HG02981 (cell line): ENCODE measurements around the gene DEPP1.

Experiments used
- ATAC-seq: cut with Tn5 transposase; IDR thresholded peaks from one replicate; pipeline ENCODE4 v1.9.1; 2021; ENCODE audit warnings: mild to moderate bottlenecking, moderate library complexity; ENCODE audit not compliant: unreplicated experiment

The DEPP1 gene

DNA sequence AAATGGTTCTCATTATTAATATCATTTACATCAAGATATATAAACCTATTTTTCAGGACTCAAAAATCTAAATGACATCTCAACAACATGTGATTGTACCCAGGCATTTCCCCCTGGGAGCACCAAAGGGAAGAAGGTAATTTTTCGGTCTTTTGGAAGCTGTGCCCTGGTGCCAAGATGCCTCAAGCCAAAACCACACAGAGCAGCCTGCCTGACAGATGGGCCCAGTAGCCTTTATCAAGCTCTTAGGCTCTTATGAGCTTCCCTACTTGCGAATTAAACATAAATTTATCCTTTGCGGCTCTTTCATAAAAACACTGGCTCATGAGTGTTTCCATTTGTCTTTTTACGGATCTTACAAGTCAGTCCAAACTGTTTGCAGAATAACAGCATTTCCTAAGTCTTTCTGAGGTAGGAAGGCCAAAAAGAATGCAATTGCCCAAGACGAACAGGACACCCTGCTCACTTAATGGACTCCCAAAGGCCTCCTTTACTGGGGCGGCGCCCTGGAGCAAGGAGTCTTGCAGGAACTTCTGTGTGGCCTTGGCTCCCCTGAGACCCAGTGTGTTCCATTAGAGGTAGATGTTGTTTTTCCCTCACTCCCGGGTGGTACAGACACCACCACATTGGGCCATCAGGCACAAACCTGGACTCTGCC lies 23.1 kb downstream of the DEPP1 start:
- ATAC-seq: no peak

DNA sequence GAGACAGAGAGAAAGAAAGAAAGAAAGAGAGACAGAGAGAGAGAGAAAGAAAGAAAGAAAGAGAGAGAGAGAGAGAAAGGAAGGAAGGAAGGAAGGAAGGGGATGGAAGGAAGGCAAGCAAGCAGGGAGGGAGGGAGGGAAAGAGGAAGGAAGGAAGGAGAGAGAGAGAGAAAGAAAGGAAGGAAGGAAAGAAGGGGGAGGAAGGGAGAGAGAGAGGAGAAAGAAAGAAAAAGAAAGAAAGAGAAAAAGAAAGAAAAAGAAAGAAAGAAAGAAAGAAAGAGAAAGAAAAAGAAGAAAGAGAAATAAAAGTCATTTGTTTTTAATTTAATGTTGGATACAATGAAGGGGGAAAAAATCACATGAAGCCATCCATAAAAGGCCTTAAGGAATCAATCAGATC lies 23.6 kb downstream of the DEPP1 start:
- ATAC-seq: no peak

DNA sequence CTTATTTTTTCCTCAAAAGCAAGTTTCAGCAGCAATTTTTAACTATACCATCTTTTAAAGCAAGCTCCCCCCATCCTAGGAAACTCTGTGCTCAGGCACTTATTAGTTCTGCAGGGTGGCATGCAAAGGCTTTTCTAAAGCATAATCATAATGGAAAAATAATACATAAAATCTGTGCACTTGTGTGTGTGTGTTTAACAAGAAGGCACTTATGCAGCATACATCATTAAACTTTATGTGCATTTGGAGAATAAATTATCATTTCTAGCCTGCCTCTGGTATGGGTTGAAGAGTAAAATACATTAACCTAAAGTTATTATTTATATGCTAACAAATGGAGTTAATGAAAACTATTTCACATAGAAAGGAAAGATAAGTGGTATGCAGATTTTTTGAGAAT lies 24.6 kb downstream of the DEPP1 start:
- no peak for ATAC-seq

DNA sequence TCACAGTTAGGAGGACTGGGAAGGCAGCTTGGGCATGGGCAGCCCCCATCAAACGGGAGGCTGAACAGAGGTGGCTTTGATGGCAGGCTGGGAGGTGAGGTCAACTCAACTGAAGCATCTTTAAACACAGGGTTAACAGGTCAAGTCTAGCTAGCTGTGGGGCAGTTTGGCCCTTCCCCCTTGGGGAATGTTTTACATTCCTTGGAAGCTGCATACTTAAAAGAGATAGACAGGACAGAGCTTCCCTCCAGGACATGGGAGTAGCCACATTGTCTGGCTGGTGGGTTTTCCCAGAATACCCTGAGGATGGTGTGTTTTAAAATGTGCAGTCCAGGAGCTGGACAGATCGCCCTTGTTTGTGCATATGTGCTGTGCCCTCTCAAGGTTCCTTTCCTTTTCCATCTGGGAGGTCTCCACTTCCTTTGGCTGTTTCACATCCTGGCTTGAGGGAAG lies 25.8 kb downstream of the DEPP1 start:
- no peak for ATAC-seq

DNA sequence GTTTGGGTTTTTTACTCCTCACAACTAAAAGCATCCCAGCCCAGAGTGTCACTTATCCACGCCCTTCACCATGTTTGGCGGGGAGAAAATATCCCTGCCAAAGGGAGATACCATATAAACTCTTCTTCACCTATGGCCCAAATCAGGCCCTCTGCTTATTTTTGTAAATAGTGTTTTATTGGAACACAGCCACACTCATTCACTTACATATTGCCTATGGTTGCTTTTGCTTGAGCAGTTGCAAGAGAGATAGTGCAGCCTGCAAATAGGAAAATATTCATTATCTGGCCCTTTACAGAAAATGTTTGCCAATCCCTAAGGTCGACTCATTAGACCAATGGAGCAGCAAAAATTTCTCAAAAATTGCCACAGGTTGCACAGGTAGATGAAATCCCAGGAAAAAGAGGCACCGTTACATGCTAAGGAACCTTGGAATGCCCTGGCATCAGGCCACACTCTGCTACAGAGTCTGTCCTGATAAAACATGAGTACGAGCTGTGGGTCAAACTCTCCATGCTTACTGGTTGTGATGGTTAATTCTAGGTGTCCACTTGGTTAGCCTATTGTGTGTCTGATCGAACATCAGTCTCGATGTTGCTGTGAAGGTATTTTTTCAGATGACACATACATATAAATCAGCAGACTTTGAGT lies 26.9 kb downstream of the DEPP1 start:
- no peak for ATAC-seq

DNA sequence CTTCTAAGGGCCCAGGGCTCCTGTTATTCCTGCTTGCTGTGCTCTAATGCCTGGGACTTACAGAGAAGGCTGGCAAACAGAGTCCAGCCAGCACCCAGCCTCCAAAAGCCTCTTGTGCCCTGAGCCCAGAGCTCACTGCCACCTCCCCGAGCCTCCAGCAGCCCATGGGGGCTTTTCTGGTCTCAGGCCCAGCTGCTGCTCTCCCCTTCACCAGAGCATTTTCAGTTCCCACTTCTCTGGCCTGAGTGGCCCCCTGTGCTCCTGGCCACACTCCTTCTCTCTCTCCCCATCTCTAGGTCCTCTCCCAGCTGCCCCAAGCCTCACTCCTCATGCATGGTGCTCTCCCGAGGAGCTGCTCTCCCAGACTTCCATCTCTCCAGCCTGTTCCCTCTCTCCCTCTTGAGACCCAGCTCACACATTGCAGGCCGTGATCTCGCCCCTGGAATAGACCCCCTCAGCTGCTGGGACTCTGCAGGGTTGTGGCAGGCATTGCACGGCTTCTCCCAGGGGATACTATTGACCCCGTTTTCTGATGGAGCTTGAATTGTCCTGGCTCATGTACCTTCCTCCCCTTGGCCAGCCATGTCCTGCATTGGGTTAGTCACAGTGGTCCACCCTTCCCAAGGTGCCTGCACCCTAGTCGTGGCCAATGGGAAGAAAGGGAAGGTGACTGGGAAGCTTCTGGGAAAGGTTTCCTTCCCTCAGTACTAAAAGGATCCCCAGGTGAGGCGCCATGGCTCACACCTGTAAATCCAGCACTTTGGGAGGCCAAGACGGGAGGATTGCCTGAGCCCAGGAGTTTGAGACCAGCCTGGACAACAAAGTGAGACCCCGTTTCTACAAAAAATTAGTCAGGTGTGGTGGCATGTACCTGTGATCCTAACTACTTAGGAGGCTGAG lies 28.0 kb downstream of the DEPP1 start:
- ATAC-seq: no peak

DNA sequence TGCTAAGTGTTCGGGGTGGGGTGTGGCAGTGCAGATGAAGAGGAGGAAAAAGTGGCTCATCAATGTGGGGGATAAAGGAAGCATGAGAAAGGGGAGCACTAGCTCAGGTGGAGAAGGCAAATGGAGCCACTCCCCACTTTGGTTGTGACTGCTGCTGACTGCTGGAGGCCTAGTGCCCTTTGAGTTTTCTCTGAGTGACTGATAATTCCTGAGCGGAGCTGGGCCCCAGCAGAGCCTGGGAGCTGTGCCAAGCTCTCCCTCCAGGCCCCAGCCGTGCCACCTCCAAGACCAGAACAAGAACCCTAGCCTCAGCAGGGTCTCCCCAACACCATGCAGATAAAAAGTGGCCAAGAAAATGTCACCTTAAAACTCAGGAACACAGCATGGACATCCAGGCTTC lies 28.7 kb downstream of the DEPP1 start:
- ATAC-seq: no peak

DNA sequence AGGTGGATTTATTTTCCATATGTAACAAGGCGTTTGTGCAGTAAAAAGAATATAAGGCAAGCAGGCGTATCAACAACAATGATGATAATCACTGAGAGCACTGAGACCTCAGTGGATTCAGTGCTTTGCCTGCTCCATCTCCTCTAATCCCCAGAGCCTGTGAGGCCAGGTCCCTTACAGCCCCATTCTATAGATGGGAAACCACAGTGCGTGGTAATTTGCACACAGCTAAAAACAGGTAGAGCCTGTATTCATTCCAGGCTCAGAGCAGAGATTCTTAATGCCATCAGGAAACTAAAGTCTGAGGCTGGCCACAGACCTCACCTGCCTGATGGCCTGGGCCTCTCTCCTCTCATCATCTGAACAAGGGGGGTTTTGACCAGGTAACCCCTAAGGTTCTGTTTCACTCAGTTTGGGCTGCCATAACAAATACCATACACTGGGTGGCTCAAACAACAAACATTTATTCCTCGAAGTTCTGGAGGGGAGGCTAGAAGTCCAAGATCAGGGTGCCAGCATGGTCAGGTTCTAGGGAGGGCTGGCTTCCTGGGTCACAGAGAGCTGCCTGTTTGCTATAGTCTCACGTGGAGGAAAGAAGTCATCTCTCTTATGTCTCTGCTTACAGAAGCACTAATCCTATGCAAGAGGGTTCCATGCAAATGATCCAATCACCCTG lies 29.3 kb downstream of the DEPP1 start:
- ATAC-seq: no peak

DNA sequence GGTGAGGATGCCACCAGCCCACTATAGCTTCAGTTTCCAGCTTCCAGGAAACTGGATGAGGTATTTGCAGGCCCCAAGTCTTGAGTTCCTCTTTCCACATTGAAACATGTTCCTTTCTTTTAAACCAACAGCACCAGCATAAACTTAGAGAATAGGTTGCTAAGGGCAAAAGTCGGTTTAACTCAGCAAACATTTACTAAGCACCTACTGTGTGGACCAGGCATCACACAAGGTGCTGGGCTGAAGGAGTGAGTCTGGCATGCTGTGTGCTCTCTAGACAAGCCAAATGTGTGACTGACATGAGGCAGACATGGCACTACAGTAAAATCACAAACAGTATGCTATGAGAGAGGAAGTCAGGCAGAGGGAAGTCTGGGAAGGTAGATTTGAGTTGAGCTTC lies 30.0 kb downstream of the DEPP1 start:
- ATAC-seq: no peak

DNA sequence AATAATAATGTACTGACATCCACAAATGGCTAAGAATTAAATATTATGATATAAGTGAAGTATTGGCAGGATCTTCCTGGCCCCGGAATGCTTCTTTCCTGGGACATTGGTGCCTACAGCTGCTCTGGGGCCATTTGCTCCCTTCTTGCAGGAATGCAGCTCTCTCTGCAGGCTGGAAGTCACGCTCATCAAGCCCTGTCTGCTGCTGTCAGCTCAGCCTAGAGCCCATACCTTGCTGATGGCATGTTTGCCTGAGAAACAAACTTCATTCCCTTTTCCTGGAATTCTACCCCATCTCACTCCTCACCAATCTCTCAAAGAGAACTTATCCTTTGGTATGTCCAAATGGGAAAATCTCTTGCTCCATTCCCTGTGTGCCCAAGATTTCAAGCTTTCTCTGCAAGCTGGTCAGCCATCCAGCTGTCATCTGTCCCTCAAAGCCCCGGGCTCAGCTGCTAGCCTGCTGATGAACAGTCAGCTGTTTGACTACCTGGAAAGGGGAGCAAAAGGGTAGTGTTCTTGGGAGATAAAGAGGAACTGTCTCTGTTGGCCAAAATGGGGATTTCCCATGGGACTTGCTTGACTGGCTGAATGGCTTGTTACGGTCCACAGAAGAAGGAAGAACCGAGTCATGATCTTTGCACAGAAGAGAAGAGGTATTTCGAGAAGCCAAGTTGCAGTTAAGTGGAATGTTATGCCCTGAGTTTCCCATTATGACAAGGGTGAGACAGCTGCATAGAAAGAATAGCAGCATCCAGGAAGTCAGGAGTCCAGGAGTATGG lies 31.0 kb downstream of the DEPP1 start:
- ATAC-seq: peak; percentile 58

DNA sequence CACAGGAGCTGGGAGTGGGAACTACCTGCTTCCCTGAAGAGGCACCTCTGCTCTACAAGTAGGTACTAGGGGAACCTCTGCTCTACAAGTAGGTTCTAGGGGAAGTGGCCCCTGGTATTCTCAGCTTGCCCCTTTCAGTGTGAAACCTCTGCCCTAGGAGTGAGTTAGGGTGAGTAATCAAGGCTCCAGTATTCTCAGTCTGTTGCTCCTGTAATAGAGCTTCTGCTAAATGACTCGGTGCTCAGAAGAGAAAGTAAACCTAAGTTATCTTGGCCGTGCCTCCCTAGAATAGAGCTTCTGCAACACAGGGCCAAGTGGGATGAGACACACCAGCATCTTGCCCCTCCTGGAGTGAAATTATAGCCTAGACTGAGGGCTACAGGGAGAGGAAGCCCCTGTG lies 32.4 kb downstream of the DEPP1 start:
- peak; percentile 60 for ATAC-seq

DNA sequence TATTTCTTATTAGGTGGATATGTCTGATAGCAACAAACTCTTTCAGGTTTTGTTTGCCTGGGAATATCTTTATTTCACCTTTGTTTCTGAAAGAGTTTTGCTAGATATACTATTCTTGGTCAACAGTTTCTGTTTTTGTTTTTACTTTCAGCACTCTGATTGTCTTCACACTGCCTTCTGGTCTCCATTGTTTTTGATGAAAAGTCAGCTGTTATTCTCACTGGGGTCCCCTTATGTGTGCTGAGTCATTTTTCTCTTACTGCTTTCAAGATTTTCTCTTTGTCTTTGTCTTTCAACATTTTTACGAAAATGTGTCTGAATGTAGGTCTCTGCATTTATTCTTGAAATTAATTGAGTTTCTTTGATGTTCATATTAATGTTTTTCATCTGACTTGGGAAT lies 34.3 kb downstream of the DEPP1 start:
- no peak for ATAC-seq

DNA sequence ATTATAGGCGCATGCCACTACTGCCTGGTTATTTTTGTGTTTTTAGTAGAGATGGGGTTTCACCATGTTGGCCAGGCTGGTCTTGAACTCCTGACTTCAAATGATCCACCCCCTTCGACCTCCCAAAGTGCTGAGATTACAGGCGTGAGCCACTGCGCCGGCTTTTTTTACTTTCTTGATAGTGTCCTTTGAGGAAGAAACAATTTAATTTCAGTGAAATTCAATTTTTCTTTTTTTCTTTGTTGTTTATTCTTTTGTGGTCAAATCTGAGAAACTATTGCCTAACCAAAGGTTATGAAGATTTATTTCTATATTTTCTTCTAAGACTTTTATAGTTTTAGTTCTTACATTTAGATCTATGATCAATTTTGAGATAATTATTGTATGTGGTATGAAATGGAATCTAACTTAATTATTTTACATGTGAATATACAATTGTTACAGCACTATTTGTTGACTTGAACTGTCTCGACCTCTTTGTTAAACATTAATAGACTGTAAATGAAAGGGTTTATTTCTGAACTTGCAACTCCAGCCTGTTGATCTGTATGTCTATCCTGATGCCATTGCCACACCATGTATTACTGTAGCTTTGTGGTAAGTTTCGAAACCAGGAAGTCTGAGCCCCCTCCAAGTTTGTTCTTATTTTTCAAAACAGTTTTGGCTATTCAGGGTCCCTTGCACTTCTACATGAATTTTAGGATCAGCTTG lies 38.8 kb downstream of the DEPP1 start:
- no peak for ATAC-seq

DNA sequence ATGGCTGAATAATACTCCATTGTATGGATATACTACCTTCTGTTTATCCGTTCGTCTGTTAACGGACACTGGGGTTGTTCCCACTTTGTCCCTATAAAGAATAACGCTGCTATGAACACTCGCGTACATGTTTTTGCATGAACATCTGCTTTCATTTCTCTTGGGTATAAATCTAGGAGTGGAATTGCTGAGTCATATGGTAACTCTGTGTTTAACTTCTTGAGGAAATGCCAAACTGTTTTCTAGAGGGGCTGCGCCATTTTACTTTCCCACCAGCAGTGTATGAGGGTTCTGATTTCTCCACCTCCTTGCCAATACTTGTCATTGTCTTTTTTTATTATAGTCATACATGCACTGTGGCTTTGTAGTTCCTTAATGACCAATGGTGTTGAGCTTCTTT lies 39.7 kb downstream of the DEPP1 start:
- no peak for ATAC-seq

DNA sequence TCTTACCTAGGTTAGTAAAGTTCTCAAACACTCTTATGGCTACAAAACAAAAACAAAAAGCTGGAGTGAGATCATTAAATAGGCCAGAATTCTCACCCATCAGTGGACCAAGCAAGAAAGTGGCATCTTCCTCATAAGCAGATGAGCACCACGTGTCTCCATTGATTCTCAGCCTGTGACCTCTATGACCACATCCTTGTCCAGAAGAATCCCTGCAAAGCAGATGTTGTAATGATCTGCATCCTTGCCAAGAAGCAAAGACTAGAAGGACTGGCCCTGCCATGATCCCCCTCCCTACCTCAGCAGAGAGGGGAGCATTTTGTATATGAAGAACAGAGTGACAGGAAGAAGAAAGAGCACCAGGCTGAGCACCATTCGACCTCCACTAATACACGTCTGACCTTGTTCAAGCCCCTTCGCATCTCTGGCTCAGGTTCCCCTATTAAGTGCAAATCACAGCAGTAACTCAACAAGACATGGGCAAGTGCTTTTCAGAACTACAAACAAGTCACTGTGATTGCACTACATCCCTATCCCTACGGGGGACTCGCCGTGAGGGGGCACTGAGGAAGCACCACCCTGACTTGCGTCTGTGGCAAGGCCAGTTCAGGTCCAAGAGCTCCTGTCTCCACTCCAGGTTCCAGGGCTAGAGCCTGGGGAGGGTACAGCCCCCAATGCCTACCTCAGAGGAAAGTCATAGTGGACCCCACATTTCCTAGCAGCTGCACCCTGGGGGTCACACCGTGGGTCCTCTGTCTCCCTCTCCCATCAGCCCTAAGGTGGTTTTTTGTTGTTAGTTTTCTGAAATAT lies 41.2 kb downstream of the DEPP1 start:
- ATAC-seq: no peak

DNA sequence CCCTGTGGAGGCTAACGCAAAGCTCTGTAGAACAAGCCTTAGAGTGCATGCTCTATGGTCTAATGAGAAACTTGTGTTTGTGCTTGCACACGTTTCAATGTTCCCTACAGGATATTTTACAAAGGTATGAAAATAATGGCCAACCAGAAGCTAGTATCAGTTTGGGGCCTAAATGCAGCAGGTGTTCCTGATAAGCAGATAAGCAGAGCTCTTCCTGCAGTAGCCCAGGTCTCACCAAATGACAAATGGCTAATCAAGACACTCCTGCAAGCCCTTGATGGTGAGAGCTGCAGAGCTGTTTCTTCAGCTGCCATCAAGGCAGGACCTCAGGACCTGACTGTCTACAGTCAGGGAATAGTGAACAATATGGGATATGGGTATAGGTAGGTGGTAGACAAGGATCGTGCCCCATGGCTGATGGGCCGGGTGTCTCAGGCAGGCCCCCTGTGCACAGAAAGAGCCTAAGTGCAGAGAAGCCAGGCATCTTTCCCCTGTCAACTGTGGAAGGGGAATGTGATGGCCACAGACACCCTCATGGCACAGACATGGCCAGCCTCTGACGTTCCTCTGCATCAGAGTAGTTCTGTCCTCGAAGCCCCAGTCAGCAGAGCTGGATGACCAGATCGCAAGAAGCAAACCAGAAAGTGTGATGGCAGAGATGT lies 42.2 kb downstream of the DEPP1 start:
- ATAC-seq: no peak

DNA sequence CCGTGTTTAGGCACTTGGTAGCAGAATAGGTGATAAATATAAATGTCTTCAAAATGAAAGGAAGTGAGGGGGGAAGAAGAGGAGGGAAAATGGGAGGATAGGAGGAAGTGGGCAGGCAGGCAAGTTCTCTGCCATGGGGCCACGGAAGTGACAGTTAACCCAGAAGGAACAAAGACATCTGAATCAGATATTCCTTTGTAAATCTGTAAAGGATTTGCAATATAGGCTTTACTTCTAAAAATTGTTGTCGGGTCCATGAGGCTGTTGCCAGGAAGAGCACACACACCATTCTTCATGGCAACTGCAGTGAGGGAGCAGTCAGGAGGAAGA lies 42.7 kb downstream of the DEPP1 start:
- ATAC-seq: no peak

DNA sequence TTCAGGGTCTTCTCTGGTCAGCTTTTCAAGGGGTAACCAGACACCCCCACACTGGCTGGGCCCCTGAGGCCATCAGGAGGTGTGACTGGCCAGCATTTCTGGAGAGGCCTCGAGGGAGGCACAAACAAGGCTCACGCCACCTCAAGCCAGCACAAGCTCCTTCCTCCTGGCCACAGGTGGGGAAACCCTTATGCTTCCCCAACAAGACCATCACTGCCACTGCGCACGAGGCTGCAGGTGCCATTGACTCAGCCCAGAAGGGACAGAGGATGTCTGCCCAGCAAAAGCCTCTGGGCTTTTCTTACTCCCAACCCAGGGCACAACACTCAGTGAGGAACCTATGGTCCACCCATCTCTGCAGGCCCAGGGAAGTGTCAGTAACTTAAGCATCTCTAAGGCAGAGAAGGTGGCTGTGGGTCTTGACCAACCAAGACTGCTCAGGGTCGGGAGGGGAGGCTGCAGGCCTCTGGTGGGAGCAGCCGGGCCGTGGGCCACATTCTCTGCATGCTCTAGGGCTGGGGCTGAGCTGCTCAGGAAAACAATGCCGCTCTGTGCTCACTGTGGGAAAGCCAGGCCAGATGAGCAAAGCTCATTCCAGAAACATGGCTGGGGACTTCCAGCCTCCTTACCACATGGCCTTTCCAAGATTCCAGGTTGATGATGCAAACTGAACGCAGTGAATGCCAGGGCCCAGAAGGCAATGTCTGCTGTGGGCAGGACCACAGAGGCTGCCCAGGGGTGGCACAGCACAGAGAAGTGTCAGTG lies 43.2 kb downstream of the DEPP1 start:
- ATAC-seq: no peak
